Heart left ventricle (tissue), 16 donors: ENCODE data around the gene EEF1A2. TPM values are rescaled to one million over a fixed set of nuclear protein-coding genes. Genes with fewer than 3 reads are reported as not detected.
"Not testable (repeated sequence)": the region's sequence is repeated elsewhere in the genome, so short reads cannot be mapped to it uniquely, and the experiment has no call there.

Source experiments
- ATAC-seq, 4 donors: fragments of 200-7000 bp; cut with Tn5 transposase; one replicate each; pipeline ENCODE4 v1.9.1; 2020 to 2022; ENCODE audit warnings: moderate library complexity in 4 of 4, mild to moderate bottlenecking in 3 of 4, moderate number of reproducible peaks in 1 of 4
- DNase-seq, 5 donors: peaks; one replicate each; pipeline ENCODE4 v3.0.0-alpha.2; 2020
- H3K27ac ChIP-seq, 12 donors: fragments of 200-600 bp; sonication (generic) in 4 of 12; one replicate each; pipeline versions ENCODE4 v1.5.0 to v1.8.0; 2016 to 2022; ENCODE audit warnings: mild to moderate bottlenecking in 2 of 12
- H3K27me3 ChIP-seq, 9 donors: fragments of 200-600 bp; sonication (generic) in 2 of 9; one replicate each; pipeline versions ENCODE4 v1.5.1 to v1.8.0; 2016 to 2022; ENCODE audit warnings: mild to moderate bottlenecking in 3 of 9
- H3K36me3 ChIP-seq, 9 donors: fragments of 200-600 bp; sonication (generic) in 2 of 9; one replicate each; pipeline versions ENCODE4 v1.5.0 to v1.8.0; 2018 to 2022; ENCODE audit warnings: mild to moderate bottlenecking in 2 of 9
- H3K4me1 ChIP-seq, 12 donors: fragments of 200-600 bp; sonication (generic) in 4 of 12; one replicate each; pipeline versions ENCODE4 v1.5.0 to v1.8.0; 2016 to 2022; ENCODE audit warnings: mild to moderate bottlenecking in 3 of 12
- H3K4me3 ChIP-seq, 12 donors: fragments of 200-600 bp; sonication (generic) in 4 of 12; one replicate each; pipeline versions ENCODE4 v1.5.0 to v1.8.0; 2017 to 2022; ENCODE audit warnings: mild to moderate bottlenecking in 9 of 12, moderate library complexity in 4 of 12
- H3K9me3 ChIP-seq, 12 donors: fragments of 200-600 bp; sonication (generic) in 4 of 12; one replicate each; pipeline versions ENCODE4 v1.5.0 to v1.8.0; 2016 to 2022; ENCODE audit warnings: mild to moderate bottlenecking in 1 of 12
- POLR2A ChIP-seq, 2 donors: fragments of 450-650 bp; IDR thresholded peaks; one replicate each; pipeline ENCODE4 v1.6.1; 2017; ENCODE audit warnings: antibody characterized with exemption in 2 of 2, mild to moderate bottlenecking in 2 of 2, moderate library complexity in 2 of 2
- WGBS, 4 donors: extraction: QIAGEN DNeasy Blood & Tissue Kit in 2 of 4; methylation state at CpG; one replicate each; pipeline versions ENCODE4 v1.1.5 to v1.1.7; 2013 to 2018; 5-methylcytosine and 5-hydroxymethylcytosine counted together
- intact Hi-C, 10 donors: fragments of 100-400 bp; cut with DNase I; formaldehyde crosslinking; loops; one replicate each; pipeline versions ENCODE4 v1.11.1 to v1.14.2; 2022
- polyA plus RNA-seq, 2 donors: library from polyadenylated mRNA; stranded (reverse); fragments of 200-250 nt; gene quantifications; one replicate each; pipeline ENCODE4 v1.2.3, GENCODE V29; 2013
- total RNA-seq, 9 donors: library from RNA; depleted of rRNA in 2 of 9; stranded (reverse); fragments of >200 nt in 2 of 9; fragmentation: NEBNext Ultra II Directional in 3 of 9; extraction: Animal tissue kit (Norgen Biotek cat#: 25700) in 3 of 9; gene quantifications; one replicate each; pipeline versions ENCODE4 v1.1.0 to v1.2.4, GENCODE V29; 2016 to 2023
- TF ChIP-seq, protein P1 (sequence below), 12 donors: fragments of 200-600 bp; sonication (generic) in 4 of 12; IDR thresholded peaks; one replicate each; pipeline versions ENCODE4 v1.5.0 to v1.8.0; 2018 to 2022; ENCODE audit warnings: antibody characterized with exemption in 12 of 12, mild to moderate bottlenecking in 5 of 12
- donor health status: ischemic (EF 13 %, LVEDD 7.1; RV severe dilation, severe dysfunction).
- donor health status: healthy with polysubstance abuse.
- donor health status: DM: no; HTN: yes; CAD: no.
- donor health status: DM: no; HTN: no; CAD: no.
- donor health status: ischemic (EF 25% LVEDD 6.9; RV normal size, moderate dysfunction).
- donor health status: ischemic (EF 25% LVEDD 5.7; RV mildly dilated, moderate dysfunction).
- donor health status: healthy.
- donor health status: DM: yes; HTN: yes; CAD: no.
- donor health status: ischemic (EF 35%, LVEDD 5.7; RV mildly dilated, moderate dysfunction).
- donor health status: nonischemic (EF 11% LVEDD 7.7; RV severe dilation, severe dysfunction).
- donor health status: DM: yes; HTN: yes; CAD: no.
- donor health status: PGD.
- donor health status: ischemic (EF 29% LVEDD 5.4; RV normal size, mild dysfunction).
- donor health status: nonischemic (EF 23%, LVEDD 6.1; RV moderate dilation, normal function).

The EEF1A2 gene
- total and polyA plus RNA-seq, 11 donors, result 791 to 1,794 (median 1,345) TPM

DNA sequence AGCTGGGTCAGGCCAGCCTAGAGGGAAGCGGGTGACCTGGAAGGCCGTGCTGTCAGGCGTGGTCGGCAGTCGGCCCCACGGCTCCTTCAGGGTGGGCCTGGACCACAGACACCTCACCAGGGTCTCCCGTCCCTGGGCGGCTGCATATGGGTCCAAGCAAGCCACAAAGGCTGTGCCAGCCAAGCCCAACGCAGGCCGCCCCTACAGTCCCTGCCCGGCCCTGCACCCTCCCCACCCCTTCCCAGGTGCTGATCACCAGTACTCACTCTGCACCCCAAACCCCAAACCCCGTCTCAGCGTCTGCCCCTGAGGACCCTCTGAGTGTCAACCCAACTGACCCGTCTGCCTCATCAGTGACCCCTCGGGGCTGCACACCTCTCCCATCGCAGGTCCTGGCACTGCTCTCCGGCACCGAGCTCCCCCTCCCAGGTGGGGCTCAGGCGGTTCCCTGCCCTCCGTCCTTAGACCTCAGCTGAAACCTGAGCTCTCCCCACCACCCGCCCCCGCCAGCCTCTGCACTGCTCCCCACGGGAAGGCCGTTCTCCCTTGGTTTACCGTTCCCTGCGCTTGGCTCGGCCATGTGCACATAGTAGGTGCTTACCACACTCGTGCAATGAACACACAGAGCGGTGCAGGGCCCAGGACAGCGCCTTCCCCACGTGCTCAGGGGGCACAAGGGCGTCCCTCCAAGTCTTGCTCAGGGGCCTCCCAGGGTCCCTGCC lies 20.2 kb upstream of the EEF1A2 start:
- ATAC-seq (peak in 1 of 4 donors; percentile 1), DNase-seq (peak in 4 of 5 donors; percentile 24 to 63 (median 32))
- H3K4me3 ChIP-seq, result peak overlapping the region; percentile 73 to 98 (median 88)
- TF ChIP-seq POLR2A (IDR thresholded peaks at IDR 0.05), result no peak
- TF ChIP-seq, protein P1, sequence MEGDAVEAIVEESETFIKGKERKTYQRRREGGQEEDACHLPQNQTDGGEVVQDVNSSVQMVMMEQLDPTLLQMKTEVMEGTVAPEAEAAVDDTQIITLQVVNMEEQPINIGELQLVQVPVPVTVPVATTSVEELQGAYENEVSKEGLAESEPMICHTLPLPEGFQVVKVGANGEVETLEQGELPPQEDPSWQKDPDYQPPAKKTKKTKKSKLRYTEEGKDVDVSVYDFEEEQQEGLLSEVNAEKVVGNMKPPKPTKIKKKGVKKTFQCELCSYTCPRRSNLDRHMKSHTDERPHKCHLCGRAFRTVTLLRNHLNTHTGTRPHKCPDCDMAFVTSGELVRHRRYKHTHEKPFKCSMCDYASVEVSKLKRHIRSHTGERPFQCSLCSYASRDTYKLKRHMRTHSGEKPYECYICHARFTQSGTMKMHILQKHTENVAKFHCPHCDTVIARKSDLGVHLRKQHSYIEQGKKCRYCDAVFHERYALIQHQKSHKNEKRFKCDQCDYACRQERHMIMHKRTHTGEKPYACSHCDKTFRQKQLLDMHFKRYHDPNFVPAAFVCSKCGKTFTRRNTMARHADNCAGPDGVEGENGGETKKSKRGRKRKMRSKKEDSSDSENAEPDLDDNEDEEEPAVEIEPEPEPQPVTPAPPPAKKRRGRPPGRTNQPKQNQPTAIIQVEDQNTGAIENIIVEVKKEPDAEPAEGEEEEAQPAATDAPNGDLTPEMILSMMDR (IDR thresholded peaks at IDR 0.05), result no peak
- H3K27me3 ChIP-seq, result no peaks in the 10 kb centered on the region
- peaks cover 0 to 35% (median 22%) of the 10 kb centered on the region in 12 donors for H3K4me1 ChIP-seq
- intact Hi-C loops, result loop anchor here in 1 of 10 donors (2.0 kb wide), 1 partner anchor 22 kb away; no protein-coding TSS in a partner anchor
- peaks cover 0 to 9% (median 0%) of the 10 kb centered on the region in 12 donors for H3K9me3 ChIP-seq
- peak overlapping the region in 11 of 12 donors; percentile 89 to 99 (median 96) for H3K27ac ChIP-seq
- 81 to 86% (median 82%) methylated on average over 30 to 32 of the region's 32 CpGs for WGBS, 4 donors
- H3K36me3 ChIP-seq, result peaks cover 0 to 21% (median 2%) of the 10 kb centered on the region in 9 donors

DNA sequence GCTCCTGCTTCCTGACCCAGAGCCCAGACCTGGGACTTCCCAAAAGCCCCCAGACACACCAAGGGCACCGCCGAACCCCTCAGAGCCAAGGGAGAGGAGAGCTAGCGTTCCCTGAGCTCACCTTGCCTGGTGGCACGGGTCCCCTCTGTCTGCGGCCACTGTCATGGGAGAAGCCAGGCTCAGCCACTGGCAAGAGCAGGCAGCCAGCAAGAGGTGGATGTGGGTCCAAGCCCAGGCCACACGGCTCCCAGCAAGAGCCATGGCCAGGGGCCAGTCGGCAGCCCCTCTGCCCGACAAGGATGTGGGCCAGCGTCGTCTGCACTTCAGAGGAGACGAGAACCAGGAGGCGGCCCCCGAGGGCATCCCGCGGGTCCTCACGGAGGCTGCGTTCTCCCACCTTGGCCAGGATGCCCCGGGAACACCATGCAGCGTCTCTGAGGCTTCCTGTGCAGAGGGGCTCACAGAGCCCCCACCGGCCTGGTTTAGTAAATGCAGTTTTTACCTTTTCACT lies 19.5 kb upstream of the EEF1A2 start:
- 83 to 96% (median 88%) methylated on average over 4 to 20 of the region's 20 CpGs for WGBS, 4 donors
- no peak for ATAC-seq
- H3K27me3 ChIP-seq, result no peaks in the 10 kb centered on the region
- peaks cover 0 to 3% (median 0%) of the 10 kb centered on the region in 12 donors for H3K9me3 ChIP-seq
- peaks cover 0 to 35% (median 21%) of the 10 kb centered on the region in 12 donors for H3K4me1 ChIP-seq
- no peak overlapping the region for H3K27ac ChIP-seq
- H3K36me3 ChIP-seq, result peaks cover 0 to 19% (median 2%) of the 10 kb centered on the region in 9 donors
- peak in 4 of 5 donors; percentile 20 to 60 (median 30) for DNase-seq
- TF ChIP-seq POLR2A (IDR thresholded peaks at IDR 0.05), result no peak
- TF ChIP-seq, protein P1 (IDR thresholded peaks at IDR 0.05), result no peak
- intact Hi-C loops, result loop anchor here in 1 of 10 donors (2.0 kb wide), 1 partner anchor 22 kb away; no protein-coding TSS in a partner anchor
- H3K4me3 ChIP-seq, result no peak overlapping the region

DNA sequence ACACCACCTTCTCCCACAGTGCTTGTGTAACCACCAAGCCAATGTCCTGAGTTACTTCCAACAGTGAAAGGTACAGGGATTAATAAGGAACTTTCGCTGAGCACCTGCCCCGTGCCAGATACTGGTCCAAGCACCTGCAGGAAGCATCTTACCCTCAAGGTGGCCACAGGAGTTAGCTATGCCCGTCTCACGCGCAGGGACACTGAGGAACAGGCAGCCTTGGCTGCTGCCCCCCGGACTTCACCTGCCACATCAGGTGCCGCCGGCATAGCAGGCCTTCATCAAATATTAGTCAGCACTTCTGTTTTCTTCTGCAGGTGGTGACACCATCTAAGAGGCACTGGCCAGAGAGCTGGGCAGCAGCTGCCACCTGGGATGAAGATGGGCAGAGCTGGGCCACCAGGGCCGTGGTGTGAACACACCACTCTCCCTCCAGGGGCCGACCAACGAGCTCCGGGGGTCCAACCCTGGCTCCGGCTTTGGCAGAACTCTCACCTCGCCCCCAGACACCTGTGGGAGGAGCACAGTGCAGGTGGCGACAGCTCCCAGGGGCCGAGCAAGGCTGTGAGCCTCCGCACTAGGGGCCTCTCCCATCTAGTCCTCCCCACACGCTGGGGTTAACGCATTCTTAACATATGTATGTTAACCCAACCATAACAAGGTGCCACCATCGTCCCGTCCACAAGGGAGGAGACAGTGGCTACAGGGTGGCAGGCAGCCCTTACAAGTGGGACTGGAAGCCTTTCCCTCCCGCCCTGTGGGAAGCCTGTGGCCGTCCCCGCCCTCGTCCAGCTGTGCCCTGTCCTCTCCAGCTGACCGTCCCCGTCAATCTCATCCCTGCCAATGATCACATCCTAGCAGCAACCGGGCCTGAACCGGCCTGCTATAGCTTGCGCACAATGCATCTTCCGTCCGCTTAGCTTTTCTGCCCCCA lies 18.8 kb upstream of the EEF1A2 start:
- Histone ChIP-seq H3K36me3 (peaks cover 0 to 13% (median 2%) of the 10 kb centered on the region in 9 donors), H3K27ac (no peak overlapping the region), H3K4me3 (no peak overlapping the region), H3K27me3 (no peaks in the 10 kb centered on the region), H3K9me3 (no peaks in the 10 kb centered on the region), H3K4me1 (peaks cover 0 to 28% (median 20%) of the 10 kb centered on the region in 12 donors)
- TF ChIP-seq POLR2A (IDR thresholded peaks at IDR 0.05), result no peak
- TF ChIP-seq, protein P1 (IDR thresholded peaks at IDR 0.05), result no peak
- intact Hi-C loops, result loop anchor here in 1 of 10 donors (2.0 kb wide), 1 partner anchor 21 kb away; no protein-coding TSS in a partner anchor
- WGBS, 4 donors, result 92 to 95% (median 94%) methylated on average over 13 to 32 of the region's 32 CpGs
- peak in 2 of 5 donors; percentile 23 to 44 for DNase-seq
- no peak for ATAC-seq

DNA sequence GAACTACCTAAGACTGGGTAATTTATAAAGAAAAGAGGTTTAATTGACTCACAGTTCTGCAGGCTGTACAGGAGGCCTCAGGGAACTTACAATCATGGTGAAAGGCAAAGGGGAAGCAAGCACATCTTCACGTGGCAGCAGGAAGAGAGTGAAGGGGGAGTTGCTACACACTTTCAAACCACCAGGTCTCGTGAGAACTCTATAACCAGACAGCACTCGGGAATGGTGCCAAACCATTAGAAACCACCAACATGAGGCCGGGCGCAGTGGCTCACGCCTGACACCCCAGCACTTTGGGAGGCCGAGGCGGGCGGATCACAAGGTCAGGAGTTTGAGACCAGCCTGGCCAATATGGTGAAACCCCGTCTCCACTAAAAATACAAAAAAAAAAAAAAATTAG lies 15.6 kb upstream of the EEF1A2 start:
- H3K9me3 ChIP-seq, H3K27me3 ChIP-seq, H3K36me3 ChIP-seq, H3K4me3 ChIP-seq, H3K4me1 ChIP-seq, ATAC-seq, intact Hi-C loops, H3K27ac ChIP-seq: not testable (repeated sequence)
- peak in 1 of 5 donors; percentile 18 for DNase-seq
- 64 to 69% (median 66%) methylated on average over 10 of the region's 10 CpGs for WGBS, 4 donors
